Central memory CD8-positive, alpha-beta T cell (primary cell): ENCODE measurements around the gene PF4V1.

ENCODE experiments used
- ATAC-seq: fragments of 150-1000 bp; cut with Tn5 transposase; replicated peaks from 2 replicates; pipeline ENCODE4 v1.10.0; 2022; ENCODE audit warnings: mild to moderate bottlenecking, moderate FRiP score, moderate number of reproducible peaks; ENCODE audit not compliant: poor library complexity, severe bottlenecking; ENCODE audit errors: extremely low read depth
- DNase-seq, 2 donors: peaks; one replicate each; pipeline ENCODE4 v3.0.0; 2021; ENCODE audit warnings: low spot score in 2 of 2
- H3K27ac Mint-ChIP-seq: one replicate; pipeline ENCODE4 v1.8.0; 2022; ENCODE audit warnings: low read depth, mild to moderate bottlenecking, moderate library complexity, mixed read lengths
- H3K27me3 Mint-ChIP-seq: one replicate; pipeline ENCODE4 v1.8.0; 2022; ENCODE audit warnings: mixed read lengths
- H3K36me3 Mint-ChIP-seq: one replicate; pipeline ENCODE4 v1.8.0; 2022; ENCODE audit warnings: mild to moderate bottlenecking, moderate library complexity, mixed read lengths; ENCODE audit not compliant: insufficient read depth
- H3K4me1 Mint-ChIP-seq: one replicate; pipeline ENCODE4 v1.8.0; 2022; ENCODE audit warnings: mixed read lengths
- H3K4me3 Mint-ChIP-seq: one replicate; pipeline ENCODE4 v1.8.0; 2022; ENCODE audit warnings: mild to moderate bottlenecking, moderate library complexity, mixed read lengths
- H3K9me3 Mint-ChIP-seq: one replicate; pipeline ENCODE4 v1.8.0; 2022; ENCODE audit warnings: mixed read lengths

Gene PF4V1

GRCh38 chr4:73851293-73851692, 1.8 kb upstream of the PF4V1 start:
- no peaks in the 10 kb centered on the region for H3K4me1 Mint-ChIP-seq

GRCh38 chr4:73852771-73853170, 325 bp upstream of the PF4V1 start:
- H3K9me3 Mint-ChIP-seq = peaks cover 4% of the 10 kb centered on the region
- DNase-seq (no peak), ATAC-seq (no peak)
- no peaks in the 10 kb centered on the region for H3K4me1 Mint-ChIP-seq
- no peaks in the 10 kb centered on the region for H3K36me3 Mint-ChIP-seq
- H3K4me3 Mint-ChIP-seq = no peak overlapping the region
- no peaks in the 10 kb centered on the region for H3K27me3 Mint-ChIP-seq
- no peak overlapping the region for H3K27ac Mint-ChIP-seq

More at GRCh38 chr4:73851293-73851692, 1.8 kb upstream of the PF4V1 start:
- Mint-ChIP-seq H3K36me3 (no peaks in the 10 kb centered on the region), H3K27ac (no peak overlapping the region), H3K27me3 (no peaks in the 10 kb centered on the region), H3K9me3 (peaks cover 4% of the 10 kb centered on the region), H3K4me3 (no peak overlapping the region)
- ATAC-seq = no peak
- DNase-seq = no peak

- Mint-ChIP-seq H3K27ac (no peak overlapping the region), H3K27me3 (no peaks in the 10 kb centered on the region), H3K9me3 (peaks cover 4% of the 10 kb centered on the region), H3K36me3 (no peaks in the 10 kb centered on the region), H3K4me1 (no peaks in the 10 kb centered on the region), H3K4me3 (no peak overlapping the region)
- DNase-seq (no peak), ATAC-seq (no peak)
These were observed 800 bp downstream of the PF4V1 start for GRCh38 chr4:73853718-73854473.

GRCh38 chr4:73855406-73855805, 2.3 kb downstream of the PF4V1 start:
- Mint-ChIP-seq H3K4me3 (no peak overlapping the region), H3K36me3 (no peaks in the 10 kb centered on the region), H3K27ac (no peak overlapping the region), H3K4me1 (no peaks in the 10 kb centered on the region), H3K27me3 (no peaks in the 10 kb centered on the region), H3K9me3 (peaks cover 4% of the 10 kb centered on the region)
- ATAC-seq (no peak), DNase-seq (no peak)

GRCh38 chr4:73856518-73856917, 3.4 kb downstream of the PF4V1 start:
- no peak for DNase-seq
- no peaks in the 10 kb centered on the region for H3K36me3 Mint-ChIP-seq

GRCh38 chr4:73859614-73860088, 6.6 kb downstream of the PF4V1 start:
- DNase-seq = no peak
- Mint-ChIP-seq H3K4me1 (no peaks in the 10 kb centered on the region), H3K4me3 (no peak overlapping the region), H3K27ac (no peak overlapping the region), H3K9me3 (peaks cover 5% of the 10 kb centered on the region), H3K36me3 (no peaks in the 10 kb centered on the region), H3K27me3 (no peaks in the 10 kb centered on the region)
- ATAC-seq = no peak

More at GRCh38 chr4:73856518-73856917, 3.4 kb downstream of the PF4V1 start:
- no peak overlapping the region for H3K27ac Mint-ChIP-seq
- H3K4me3 Mint-ChIP-seq = no peak overlapping the region
- no peaks in the 10 kb centered on the region for H3K27me3 Mint-ChIP-seq
- H3K9me3 Mint-ChIP-seq = peaks cover 4% of the 10 kb centered on the region
- H3K4me1 Mint-ChIP-seq = no peaks in the 10 kb centered on the region
- ATAC-seq = no peak

GRCh38 chr4:73860181-73860580, 7.1 kb downstream of the PF4V1 start:
- H3K27ac Mint-ChIP-seq = no peak overlapping the region
- peaks cover 5% of the 10 kb centered on the region for H3K9me3 Mint-ChIP-seq
- no peaks in the 10 kb centered on the region for H3K27me3 Mint-ChIP-seq
- H3K4me3 Mint-ChIP-seq = no peak overlapping the region
- ATAC-seq = no peak
- DNase-seq = no peak
- no peaks in the 10 kb centered on the region for H3K36me3 Mint-ChIP-seq
- no peaks in the 10 kb centered on the region for H3K4me1 Mint-ChIP-seq

GRCh38 chr4:73860917-73861316, 7.8 kb downstream of the PF4V1 start:
- no peak for DNase-seq
- peaks cover 5% of the 10 kb centered on the region for H3K9me3 Mint-ChIP-seq

GRCh38 chr4:73862322-73862721, 9.2 kb downstream of the PF4V1 start:
- no peaks in the 10 kb centered on the region for H3K27me3 Mint-ChIP-seq
- ATAC-seq (no peak), DNase-seq (no peak)
- H3K27ac Mint-ChIP-seq = no peak overlapping the region
- no peaks in the 10 kb centered on the region for H3K4me1 Mint-ChIP-seq
- H3K4me3 Mint-ChIP-seq = no peak overlapping the region
- H3K36me3 Mint-ChIP-seq = no peaks in the 10 kb centered on the region
- peaks cover 5% of the 10 kb centered on the region for H3K9me3 Mint-ChIP-seq

More at GRCh38 chr4:73860917-73861316, 7.8 kb downstream of the PF4V1 start:
- Mint-ChIP-seq H3K4me1 (no peaks in the 10 kb centered on the region), H3K4me3 (no peak overlapping the region), H3K27me3 (no peaks in the 10 kb centered on the region), H3K27ac (no peak overlapping the region), H3K36me3 (no peaks in the 10 kb centered on the region)
- ATAC-seq = no peak

- ATAC-seq (no peak), DNase-seq (no peak)
- Mint-ChIP-seq H3K27ac (no peak overlapping the region), H3K4me3 (no peak overlapping the region), H3K4me1 (no peaks in the 10 kb centered on the region), H3K9me3 (peaks cover 5% of the 10 kb centered on the region), H3K27me3 (peaks cover 9% of the 10 kb centered on the region), H3K36me3 (no peaks in the 10 kb centered on the region)
These were observed 11.3 kb downstream of the PF4V1 start for GRCh38 chr4:73864365-73864764.

GRCh38 chr4:73864961-73865360, 11.9 kb downstream of the PF4V1 start:
- no peaks in the 10 kb centered on the region for H3K36me3 Mint-ChIP-seq

GRCh38 chr4:73865431-73866096, 12.5 kb downstream of the PF4V1 start:
- Mint-ChIP-seq H3K36me3 (no peaks in the 10 kb centered on the region), H3K9me3 (peaks cover 5% of the 10 kb centered on the region), H3K27me3 (peaks cover 9% of the 10 kb centered on the region), H3K4me3 (no peak overlapping the region), H3K4me1 (no peaks in the 10 kb centered on the region), H3K27ac (no peak overlapping the region)
- ATAC-seq (no peak), DNase-seq (no peak)

More at GRCh38 chr4:73864961-73865360, 11.9 kb downstream of the PF4V1 start:
- no peak for DNase-seq
- H3K4me1 Mint-ChIP-seq = no peaks in the 10 kb centered on the region
- H3K4me3 Mint-ChIP-seq = no peak overlapping the region
- ATAC-seq = no peak
- peaks cover 5% of the 10 kb centered on the region for H3K9me3 Mint-ChIP-seq
- H3K27ac Mint-ChIP-seq = no peak overlapping the region
- peaks cover 9% of the 10 kb centered on the region for H3K27me3 Mint-ChIP-seq

GRCh38 chr4:73866246-73866645, 13.2 kb downstream of the PF4V1 start:
- ATAC-seq (no peak), DNase-seq (no peak)
- Mint-ChIP-seq H3K4me1 (no peaks in the 10 kb centered on the region), H3K27ac (no peak overlapping the region), H3K9me3 (peaks cover 5% of the 10 kb centered on the region), H3K36me3 (no peaks in the 10 kb centered on the region), H3K27me3 (peaks cover 9% of the 10 kb centered on the region), H3K4me3 (no peak overlapping the region)
